Measurements from ENCODE around the gene SERPINB4.
"Not testable (repeated sequence)": the region's sequence is repeated elsewhere in the genome, so short reads cannot be mapped to it uniquely, and the experiment has no call there.

SERPINB4 gene

DNA sequence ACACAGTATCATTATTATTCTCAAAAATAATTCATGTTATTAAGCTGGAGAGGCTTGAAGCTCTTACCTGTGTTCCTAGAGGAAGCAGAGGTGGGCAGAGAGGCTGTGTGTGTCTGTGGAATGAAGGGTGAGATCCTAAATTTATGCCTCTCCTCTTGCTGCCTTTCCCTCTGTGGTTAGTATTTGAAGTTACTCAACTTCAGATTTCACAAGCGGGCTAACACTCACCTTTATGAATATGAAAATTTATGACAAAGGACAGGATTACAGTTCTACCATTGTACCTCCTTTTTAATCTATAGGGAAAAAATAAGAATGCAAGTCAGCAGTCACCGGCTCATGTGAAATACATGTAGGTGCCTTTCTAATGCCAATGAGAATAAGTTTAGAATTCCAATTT is at the start of gene SERPINB4:
SERPINB4 (minus strand) TSS at position 115 of the 400 bp plus-strand sequence. CDS start 679 bp downstream, outside the sequence.
- in situ Hi-C loops (cut with HindIII; ENCODE audit: low sequenced_read_pairs): not testable (repeated sequence)

DNA sequence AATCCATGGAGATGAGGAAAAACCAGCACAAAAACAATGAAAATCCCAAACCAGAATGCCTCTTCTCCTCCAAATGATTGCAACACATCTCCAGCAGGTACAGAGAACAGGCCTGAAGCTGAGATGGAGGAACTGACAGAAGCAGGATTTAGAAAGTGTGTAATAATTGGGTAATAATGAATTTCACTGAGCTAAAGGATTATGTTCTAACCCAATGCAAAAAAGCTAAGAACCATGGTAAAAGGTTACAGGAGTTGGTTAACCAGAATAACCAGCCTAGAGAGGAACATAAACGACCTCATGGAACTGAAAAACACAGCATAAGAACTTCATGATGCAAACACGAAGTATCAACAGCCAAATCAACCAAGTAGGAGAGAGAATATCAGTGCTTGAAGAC is 45.0 kb upstream of the SERPINB4 start:
- in situ Hi-C loops (cut with HindIII; ENCODE audit: low sequenced_read_pairs): no loop called here

DNA sequence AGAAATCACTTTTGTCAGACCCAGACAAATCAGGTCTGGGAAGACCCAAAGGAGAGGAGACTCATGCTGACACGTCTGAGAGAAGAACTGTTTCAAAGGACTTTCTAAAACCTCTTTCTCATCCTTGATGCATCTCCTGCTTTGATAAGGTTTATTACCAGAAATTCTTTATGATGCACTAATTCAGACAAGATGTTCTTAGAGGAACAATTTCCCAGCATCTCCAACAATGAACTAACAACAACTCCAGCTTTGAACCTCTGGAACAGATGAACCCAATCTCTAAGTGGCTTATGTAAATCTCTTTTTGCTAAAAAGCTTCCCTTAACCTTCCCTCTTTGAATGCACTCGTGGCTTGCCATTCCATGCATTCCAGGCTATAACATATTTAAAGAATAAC is 42.8 kb upstream of the SERPINB4 start:
- in situ Hi-C loops (cut with HindIII; ENCODE audit: low sequenced_read_pairs): no loop called here

DNA sequence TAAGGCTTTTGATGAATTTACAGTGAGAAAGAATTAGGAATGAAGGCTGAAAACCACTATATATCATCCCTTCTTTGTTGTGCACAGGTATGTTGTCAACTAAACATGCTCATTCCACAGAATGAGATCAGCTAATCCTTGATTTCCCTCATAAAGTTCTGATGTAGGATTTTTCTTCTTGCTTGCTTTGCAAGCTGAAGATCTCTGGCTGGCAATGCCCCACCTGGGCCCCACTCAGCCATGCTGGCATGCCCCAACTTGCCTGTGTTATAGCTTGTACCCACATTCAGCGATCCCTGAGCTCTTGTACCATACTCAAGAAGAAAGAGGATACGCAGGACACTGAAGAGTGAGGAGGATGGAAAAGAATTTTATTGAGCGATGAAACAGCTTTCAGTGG is 40.7 kb upstream of the SERPINB4 start:
- in situ Hi-C loops (cut with HindIII; ENCODE audit: low sequenced_read_pairs): no loop called here

DNA sequence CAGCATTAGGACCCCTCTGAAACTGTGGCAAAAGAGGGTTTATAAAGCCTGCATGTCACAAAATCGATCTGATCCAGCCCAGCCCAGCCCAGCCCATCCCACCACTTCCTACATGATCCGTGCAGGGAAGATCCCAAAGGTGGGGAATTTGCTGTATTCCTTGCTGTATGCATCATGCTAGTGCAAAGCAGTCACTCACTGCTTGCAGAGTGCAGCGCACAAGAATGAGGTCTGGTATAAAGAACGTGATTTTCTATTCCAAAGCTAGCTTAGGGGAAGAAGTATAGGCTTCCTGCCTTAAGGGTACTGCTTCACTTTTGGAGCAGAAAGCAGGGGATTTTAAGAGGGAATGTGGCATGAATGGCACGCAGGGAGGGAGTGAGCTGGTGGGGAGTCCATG is 39.8 kb upstream of the SERPINB4 start:
- in situ Hi-C loops (cut with HindIII; ENCODE audit: low sequenced_read_pairs): no loop called here

DNA sequence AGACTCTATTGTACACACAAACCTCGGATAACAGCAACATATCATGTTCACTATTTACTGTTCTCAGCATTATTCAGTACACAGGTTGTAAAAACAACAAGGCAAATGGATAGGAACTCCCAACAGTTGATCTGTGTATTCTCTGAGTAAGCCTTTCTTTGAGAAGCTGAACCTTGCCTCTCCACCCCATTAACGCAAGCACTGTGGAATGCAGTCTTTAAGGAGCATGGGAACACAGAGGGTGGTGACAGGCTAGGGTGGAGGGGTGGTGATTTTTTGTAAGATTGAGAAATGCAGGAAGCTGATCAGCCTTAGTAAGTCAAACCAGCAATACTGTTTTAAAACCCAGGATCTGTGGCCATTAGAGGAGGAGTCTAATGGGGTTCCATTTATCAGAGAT is 39.1 kb upstream of the SERPINB4 start:
- in situ Hi-C loops (cut with HindIII; ENCODE audit: low sequenced_read_pairs): no loop called here

DNA sequence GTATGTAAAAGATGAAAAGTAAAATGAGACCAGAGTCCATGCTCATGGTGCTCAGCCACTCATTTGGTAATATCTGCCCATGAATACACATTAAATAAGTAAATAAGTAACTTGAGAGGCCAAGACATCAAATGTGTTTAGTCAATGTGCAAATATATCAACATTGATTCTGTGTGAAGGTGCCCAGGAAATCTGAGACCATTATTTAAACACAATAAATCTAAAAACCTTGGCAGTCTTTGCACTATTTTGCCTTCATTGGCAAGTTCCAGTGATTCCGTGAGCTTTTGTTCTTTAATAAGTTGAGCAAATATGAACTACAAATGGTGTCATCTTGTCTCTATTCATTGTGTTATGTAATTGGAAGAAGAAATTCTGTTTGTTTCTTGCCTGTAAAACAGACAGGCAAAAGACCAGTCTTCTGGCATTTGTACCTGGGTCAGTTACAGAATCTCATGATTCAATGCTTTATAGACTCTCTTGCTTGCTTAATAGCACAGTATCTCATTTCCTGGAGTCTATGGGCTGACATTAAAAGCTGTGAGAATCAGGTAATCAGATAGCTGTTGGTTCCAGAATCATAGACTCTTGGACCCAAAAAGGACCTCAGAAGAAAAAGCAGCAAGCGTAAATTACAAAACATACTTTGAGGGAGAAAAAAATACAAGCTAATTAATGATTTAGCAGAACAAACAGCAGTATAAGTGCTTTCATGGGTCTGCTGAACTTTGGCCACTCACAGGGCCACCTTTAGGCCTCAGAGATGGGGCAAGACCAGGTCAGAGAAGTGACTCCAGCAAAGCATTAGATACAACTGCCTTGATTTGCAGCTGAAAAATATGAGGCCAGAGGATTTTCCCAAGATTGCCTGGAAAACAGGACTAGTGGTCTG is 37.6 kb upstream of the SERPINB4 start:
- in situ Hi-C loops (cut with HindIII; ENCODE audit: low sequenced_read_pairs): no loop called here

DNA sequence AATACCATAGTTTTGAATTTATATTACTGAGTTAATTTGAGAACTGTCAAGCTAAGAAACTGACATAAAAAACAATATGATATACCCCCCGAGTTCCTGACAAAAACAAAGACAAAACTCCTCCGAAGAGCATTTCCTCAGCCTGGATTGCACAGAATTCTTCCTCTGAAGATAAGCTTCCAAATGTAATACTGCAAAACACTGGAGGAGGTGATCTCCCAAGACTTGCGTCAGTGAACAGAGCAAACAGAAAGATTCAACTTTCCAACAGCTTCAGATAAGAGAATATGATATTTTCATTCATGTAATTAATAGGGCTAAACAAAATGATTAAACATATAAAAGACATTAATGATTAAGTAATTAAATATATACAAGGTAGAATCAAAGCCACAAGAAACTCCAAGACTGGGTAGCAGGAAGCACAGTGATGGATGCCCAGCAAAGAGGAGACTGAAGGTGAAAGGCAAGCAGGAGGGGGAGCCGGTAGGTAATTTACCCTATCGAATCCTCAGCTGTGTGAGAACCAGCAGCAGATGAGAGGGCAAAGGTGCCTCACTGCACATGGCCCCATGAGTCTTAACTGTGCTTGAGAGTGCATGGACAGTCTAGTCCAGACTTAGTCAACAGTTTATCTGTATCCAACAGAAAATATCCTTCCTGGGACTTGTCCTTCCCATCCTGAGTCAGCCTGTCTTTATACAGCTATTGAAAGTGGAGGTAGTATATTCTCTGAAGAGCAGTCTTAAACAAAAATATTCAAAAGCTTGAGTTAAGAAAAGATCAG is 36.0 kb upstream of the SERPINB4 start:
- in situ Hi-C loops (cut with HindIII; ENCODE audit: low sequenced_read_pairs): no loop called here

DNA sequence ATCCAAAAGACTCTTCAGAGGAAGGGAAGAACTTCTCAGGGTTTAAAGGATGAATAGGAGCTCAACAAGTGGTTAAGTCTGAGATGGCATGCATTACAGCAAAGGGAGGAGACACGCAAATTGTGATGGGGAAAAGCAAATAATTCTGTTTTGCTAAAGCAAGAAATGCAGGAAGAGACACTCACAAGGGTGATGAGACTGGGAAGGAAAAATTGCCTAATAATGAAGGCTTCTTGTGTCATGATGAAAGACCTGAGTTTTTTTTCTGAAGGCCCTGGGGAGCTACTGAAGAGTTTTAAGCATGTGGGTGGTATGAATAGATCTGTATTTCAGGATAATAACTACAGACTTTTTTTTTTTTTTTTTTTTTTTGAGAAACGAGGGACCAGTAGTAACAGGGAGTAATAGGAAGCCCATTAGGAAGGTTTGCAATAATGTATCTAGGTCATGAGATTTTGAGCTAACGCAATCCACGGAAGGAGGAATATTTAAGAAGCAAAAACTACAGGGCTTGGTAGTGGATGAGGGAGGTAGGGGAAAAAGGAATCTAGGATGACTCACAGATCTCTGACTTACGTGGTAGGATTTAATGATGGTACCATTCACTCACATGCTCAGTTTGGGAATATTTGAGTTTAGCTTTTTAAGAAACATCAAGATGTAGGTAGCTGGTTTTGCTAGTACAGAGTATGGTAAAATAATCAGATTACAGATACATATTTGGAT is 33.6 kb upstream of the SERPINB4 start:
- in situ Hi-C loops (cut with HindIII; ENCODE audit: low sequenced_read_pairs): no loop called here

DNA sequence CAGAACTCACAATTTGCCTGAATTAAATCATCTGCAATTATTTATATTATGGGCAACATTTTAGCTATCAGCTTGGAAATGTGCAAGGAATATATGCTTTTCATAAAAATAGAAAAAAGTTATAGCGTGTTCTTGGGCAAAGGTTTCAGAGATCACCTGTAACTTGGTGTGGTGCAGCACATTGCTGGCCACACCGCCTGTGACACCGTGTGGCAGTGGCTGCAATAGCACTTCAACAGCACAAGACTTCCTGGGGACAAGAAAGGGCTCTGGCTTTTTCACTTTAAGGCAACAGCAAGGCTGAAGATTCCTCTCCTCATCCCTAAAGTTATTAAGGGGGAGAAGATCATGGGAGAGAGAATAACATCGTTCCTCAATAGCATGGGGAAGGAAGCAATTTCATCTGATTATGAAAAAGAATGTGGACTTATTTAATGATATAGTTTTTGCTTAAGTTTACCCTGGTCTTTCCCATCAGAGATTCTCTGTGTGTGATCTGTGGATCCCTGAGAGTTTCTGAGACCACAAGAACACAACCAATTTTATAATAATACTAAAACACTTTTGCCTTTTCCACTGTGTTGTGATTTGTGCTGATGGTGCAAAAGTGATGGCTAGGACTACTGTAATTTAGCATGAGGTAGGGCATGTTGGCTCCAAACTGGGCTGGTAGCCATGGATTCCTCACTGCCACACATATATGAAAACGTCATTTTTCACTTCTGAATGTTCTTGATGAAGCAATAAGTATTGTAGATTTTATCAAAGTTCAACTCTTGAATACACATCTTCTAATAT is 32.7 kb upstream of the SERPINB4 start:
- in situ Hi-C loops (cut with HindIII; ENCODE audit: low sequenced_read_pairs): no loop called here

DNA sequence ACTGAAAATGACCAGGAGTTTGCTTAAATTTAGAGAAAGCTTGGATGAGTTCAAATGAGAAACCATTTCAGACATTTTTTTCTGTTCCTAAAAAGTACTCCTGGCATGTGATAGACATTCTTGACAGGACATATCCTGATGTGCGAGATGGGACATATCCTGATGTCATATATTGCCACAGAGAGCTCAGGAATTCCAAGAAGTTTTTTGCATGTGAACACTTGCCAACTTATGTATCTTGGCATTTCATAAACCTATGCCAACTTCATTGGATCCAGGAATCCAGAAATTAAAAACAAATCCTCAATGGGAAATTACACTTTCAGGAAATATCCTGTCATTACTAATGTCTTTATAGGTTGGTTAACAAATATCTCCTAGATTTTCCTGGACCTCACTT is 20.5 kb upstream of the SERPINB4 start:
- in situ Hi-C loops (cut with HindIII; ENCODE audit: low sequenced_read_pairs): no loop called here

DNA sequence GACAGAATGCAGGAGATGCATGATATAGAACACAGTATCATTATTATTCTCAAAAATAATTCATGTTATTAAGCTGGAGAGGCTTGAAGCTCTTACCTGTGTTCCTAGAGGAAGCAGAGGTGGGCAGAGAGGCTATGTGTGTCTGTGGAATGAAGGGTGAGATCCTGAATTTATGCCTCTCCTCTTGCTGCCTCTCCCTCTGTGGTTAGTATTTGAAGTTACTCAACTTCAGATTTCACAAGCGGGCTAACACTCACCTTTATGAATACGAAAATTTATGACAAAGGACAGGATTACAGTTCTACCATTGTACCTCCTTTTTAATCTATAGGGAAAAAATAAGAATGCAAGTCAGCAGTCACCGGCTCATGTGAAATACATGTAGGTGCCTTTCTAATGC is 17.7 kb upstream of the SERPINB4 start, which contains the start of gene SERPINB3:
SERPINB3 (minus strand) TSS at position 144 of the 400 bp plus-strand sequence. CDS start 677 bp downstream, outside the sequence.
- in situ Hi-C loops (cut with HindIII; ENCODE audit: low sequenced_read_pairs): not testable (repeated sequence)

DNA sequence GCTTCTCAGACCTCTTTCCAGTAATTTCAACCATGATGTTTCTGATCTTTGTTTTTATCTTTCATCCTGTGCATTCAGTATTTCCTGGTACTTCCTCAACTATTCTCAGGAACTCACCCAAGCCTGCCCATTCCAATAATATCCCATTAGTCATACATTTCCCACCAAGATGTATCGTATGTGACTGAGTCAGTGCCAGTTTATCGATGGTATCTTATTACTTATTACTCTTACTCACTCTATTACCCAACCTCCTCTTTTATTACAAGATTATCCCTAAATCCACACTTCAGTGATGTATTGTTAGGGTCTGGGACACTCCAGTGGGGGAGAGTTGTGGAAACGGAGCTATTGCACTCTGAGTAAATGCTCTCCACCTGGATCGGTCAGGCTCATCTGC is 14.9 kb upstream of the SERPINB4 start:
- in situ Hi-C loops (cut with HindIII; ENCODE audit: low sequenced_read_pairs): not testable (repeated sequence)

DNA sequence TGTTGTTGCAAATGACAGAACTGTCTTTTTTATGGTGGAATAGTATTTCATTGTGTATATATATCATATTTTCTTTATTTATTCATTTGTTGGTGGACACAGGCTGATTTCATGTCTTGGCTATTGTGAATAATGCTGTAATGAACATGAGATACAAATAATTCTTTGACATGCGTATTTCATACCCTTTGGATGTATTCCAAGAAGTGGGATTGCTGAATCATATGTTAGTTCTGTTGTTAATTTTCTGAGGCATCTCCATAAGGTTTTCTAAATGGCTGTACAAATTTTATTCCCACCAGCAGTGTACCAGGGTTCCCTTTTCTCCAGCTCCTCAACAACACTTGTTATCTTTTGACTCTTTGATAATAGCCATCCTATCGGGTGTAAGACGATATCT is 6.2 kb upstream of the SERPINB4 start:
- in situ Hi-C loops (cut with HindIII; ENCODE audit: low sequenced_read_pairs): not testable (repeated sequence)

DNA sequence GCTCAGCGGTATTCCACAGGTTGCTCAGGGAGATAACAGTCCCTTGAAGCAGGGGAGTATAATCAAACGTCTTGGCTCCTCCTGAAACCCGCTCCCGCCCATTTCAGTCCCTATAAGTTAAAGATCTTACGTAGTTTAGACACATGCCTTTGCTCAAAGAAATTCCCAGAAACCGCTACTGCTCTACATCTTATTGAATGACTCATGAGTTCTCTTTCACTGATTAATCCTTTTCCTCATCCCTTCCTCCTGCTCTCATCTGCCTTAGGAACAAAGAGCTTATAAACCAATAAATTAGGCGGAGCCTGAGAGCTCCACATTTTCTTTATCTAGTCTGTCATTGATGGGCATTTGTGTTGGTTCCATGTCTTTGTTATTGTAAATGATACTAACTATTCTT is 4.2 kb upstream of the SERPINB4 start:
- in situ Hi-C loops (cut with HindIII; ENCODE audit: low sequenced_read_pairs): no loop called here

DNA sequence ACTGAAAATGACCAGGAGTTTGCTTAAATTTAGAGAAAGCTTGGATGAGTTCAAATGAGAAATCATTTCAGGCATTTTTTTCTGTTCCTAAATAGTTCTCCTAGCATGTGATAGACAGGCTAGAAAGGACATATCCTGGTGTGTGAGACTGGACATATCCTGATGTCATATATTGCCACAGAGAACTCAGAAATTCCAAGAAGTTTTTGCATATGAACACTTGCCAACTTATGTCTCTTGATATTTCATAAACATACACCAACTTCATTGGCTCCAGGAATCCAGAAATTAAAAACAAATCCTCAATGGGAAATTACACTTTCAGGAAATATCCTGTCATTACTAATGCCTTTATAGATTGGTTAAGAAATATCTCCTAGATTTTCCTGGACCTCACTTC is 2.9 kb upstream of the SERPINB4 start:
- in situ Hi-C loops (cut with HindIII; ENCODE audit: low sequenced_read_pairs): no loop called here

DNA sequence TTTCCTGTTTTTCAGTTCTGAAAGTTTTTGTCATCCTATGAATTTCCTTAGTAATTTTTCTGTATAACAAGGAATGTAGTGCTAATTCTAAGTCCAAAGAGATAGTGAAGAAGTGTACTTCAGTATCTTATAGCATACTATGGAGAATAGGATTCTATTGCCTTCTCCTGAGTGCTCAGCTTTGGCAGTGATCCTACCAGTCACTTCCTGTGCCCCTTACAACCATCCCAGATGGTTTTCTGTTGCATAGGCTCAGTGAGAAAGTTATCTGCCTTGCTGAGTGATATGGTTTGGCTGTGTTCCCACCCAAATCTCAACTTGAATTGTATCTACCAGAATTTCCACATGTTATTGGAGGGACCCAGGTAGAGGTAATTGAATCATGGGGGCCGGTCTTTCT is 638 bp upstream of the SERPINB4 start:
- in situ Hi-C loops (cut with HindIII; ENCODE audit: low sequenced_read_pairs): not testable (repeated sequence)

DNA sequence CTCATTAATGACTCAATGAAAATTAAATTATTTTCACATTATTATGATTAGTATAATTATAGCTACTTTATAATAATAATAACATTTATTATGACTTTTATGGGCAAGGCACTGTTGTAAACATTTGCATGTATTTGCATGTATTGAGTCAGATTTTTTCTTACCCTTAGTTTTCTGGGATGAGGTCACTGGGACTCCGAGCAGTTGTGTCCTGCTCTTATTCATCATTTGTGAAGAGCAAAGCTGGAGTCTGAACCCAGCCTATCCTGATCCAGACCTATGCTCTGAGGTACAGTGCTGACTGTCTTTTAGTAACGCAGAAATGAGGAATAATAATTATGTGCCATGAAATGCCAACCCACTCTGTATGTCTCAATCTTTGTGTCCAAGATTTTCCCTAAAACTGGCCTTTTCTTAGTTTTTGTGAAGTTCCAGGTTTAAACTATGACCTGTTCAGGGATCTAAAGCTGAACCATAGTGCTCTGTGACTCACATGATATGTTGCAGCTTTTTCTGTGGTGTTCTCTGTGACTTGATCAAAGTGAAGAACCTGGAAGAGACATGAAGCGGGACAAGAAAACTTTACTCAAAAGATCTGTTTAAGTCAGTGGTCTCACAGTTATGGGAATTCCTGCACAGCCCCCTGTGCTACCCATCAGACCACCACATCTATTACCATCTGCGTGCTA is 1.2 kb downstream of the SERPINB4 start:
- in situ Hi-C loops (cut with HindIII; ENCODE audit: low sequenced_read_pairs): not testable (repeated sequence)

DNA sequence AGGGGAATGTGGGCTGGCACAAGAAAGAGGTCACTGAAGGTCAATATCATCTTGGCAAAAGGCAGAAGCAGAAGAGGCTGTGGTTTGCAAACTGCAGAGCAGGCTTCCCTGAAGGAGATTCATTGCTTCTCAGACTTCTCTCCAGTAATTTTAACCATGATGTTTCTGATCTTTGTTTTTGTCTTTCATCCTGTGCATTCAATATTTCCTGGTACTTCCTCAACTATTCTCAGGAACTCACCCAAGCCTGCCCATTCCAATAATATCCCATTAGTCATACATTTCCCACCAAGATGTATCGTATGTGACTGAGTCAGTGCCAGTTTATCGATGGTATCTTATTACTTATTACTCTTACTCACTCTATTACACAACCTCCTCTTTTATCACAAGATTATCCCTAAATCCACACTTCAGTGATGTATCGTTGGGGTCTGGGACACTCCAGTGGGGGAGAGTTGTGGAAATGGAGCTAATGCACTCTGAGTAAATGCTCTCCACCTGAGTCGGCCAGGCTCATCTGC is 2.8 kb downstream of the SERPINB4 start:
- in situ Hi-C loops (cut with HindIII; ENCODE audit: low sequenced_read_pairs): not testable (repeated sequence)

DNA sequence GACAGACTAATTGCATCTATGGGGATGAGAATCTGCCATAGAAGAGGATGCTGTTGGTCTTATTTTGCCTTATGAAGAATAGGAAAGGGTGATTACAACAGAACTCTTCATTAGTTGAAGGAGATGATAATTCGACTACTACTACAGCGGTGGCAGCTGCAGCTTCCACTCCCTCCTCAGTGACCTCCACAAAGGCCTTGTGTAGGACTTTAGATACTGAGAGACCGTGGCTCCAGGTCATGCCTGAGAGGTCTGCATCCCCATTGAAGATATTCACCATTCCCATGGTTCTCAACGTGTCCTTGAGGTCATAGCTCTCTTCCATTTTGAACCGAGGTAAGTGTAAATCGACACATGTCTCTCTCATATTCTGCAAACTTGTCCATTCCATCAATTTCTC is 6.4 kb downstream of the SERPINB4 start:
- in situ Hi-C loops (cut with HindIII; ENCODE audit: low sequenced_read_pairs): no loop called here
